ENCODE data around the gene CERS6.

DNA sequence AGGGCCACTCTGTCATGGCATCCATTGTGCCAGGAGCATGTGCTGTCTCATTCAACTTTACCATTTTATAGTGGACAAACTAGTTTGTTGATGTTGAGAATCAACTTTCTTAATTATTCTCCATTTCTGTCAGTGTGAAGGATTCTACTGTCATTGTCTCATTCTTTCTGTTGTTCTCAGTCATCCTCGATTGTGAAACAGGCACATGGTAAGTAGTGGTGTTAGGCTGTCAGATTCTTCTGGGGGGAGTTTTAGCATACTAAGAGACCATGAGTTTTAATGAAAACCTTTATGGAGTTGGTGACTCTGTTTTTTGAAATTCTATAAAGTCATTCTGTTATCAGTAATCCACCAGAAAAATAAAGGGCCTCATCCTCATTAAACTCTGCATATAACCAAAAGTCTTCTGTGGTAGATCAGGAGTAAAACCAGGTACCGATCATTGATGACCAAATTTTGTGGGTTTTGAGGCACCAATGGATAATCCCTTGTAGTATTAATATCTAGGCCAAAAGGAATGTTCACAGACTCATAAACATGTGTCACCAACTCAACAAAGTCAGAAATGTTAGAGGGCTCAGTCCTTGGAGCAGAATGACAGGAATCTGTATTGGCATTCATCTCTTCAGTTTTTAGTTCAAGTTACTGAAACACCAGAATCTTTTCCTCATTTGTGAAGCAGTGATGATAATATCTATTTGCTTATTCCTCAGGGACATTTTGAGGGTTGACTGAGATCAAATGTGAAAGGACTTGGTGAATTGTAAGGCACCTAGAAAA is 73.2 kb downstream of the CERS6 start:
- TF ChIP-seq POLR2A (IDR thresholded peaks at IDR 0.05) (no peak), CTCF (IDR thresholded peaks at IDR 0.05) (no peak)
